ENCODE data around the gene RPL28.

Gene RPL28

GRCh38 chr19:55353803-55354697 lies 31.7 kb upstream of the RPL28 start:
- DNase-seq (ENCODE audit: low spot score), result peak; percentile 86

GRCh38 chr19:55354698-55355212 lies 31.0 kb upstream of the RPL28 start, which contains the start of gene COX6B2:
TSS of gene COX6B2 (minus strand) at chr19:55354719. CDS start at chr19:55354521, 198 bp downstream.
- DNase-seq (ENCODE audit: low spot score), result no peak

GRCh38 chr19:55355213-55355821 lies 30.4 kb upstream of the RPL28 start:
- DNase-seq (ENCODE audit: low spot score), result no peak

GRCh38 chr19:55358493-55358892 lies 27.2 kb upstream of the RPL28 start:
- no peak for DNase-seq (ENCODE audit: low spot score)

GRCh38 chr19:55358943-55359908 lies 26.5 kb upstream of the RPL28 start:
- no peak for DNase-seq (ENCODE audit: low spot score)

GRCh38 chr19:55360902-55361301 lies 24.8 kb upstream of the RPL28 start:
- no peak for DNase-seq (ENCODE audit: low spot score)

GRCh38 chr19:55362174-55362989 lies 23.4 kb upstream of the RPL28 start:
- DNase-seq (ENCODE audit: low spot score), result no peak

GRCh38 chr19:55362990-55363716 lies 22.6 kb upstream of the RPL28 start, which contains the start of gene GARIN5B:
TSS of gene GARIN5B (minus strand) at chr19:55363260. CDS start at chr19:55363066, 194 bp downstream.
- DNase-seq (ENCODE audit: low spot score), result no peak

- no peak for DNase-seq (ENCODE audit: low spot score)
Observed at GRCh38 chr19:55365245-55365644, 20.5 kb upstream of the RPL28 start.

GRCh38 chr19:55365964-55366363 lies 19.8 kb upstream of the RPL28 start:
- no peak for DNase-seq (ENCODE audit: low spot score)

GRCh38 chr19:55366790-55367189 lies 18.9 kb upstream of the RPL28 start:
- DNase-seq (ENCODE audit: low spot score), result no peak

- DNase-seq (ENCODE audit: low spot score), result no peak
Observed at GRCh38 chr19:55368106-55368505, 17.6 kb upstream of the RPL28 start.

GRCh38 chr19:55368701-55369563 lies 16.8 kb upstream of the RPL28 start:
- DNase-seq (ENCODE audit: low spot score), result no peak

- DNase-seq (ENCODE audit: low spot score), result peak; percentile 86
Observed at GRCh38 chr19:55369653-55370304, 16.0 kb upstream of the RPL28 start.

GRCh38 chr19:55370305-55370988 lies 15.3 kb upstream of the RPL28 start, which contains the start of gene IL11:
TSS of gene IL11 (minus strand) at chr19:55370463. CDS start at chr19:55370310, 153 bp downstream.
- DNase-seq (ENCODE audit: low spot score), result no peak

GRCh38 chr19:55372316-55373081 lies 13.2 kb upstream of the RPL28 start:
- DNase-seq (ENCODE audit: low spot score), result no peak

GRCh38 chr19:55373306-55373992 lies 12.3 kb upstream of the RPL28 start:
- no peak for DNase-seq (ENCODE audit: low spot score)
